GM19438 (cell line): Measurements from ENCODE around the gene SEMA3A.

Experiments
- ATAC-seq: cut with Tn5 transposase; IDR thresholded peaks from one replicate; pipeline ENCODE4 v1.9.1; 2021; ENCODE audit warnings: low read depth; ENCODE audit not compliant: unreplicated experiment

The SEMA3A gene

DNA sequence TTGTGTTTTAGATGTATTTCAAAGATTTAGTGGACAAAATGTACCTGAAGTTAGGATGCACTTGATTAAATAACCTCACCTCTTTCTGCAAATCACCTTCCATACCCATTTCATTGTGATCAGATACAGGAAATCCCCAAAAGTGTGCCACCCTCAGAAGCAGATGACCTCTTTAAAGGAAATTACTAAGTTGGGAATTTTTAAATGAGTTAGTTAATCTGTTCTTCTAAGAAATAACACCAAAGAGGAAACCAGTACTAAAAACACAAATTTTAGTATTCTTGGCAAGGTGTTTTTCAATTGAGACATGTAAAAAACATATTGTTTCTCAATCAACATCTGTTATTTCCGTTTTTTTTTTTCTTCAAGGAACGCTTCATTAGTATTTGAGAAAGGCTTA lies 4.6 kb upstream of the SEMA3A start:
- ATAC-seq = no peak

DNA sequence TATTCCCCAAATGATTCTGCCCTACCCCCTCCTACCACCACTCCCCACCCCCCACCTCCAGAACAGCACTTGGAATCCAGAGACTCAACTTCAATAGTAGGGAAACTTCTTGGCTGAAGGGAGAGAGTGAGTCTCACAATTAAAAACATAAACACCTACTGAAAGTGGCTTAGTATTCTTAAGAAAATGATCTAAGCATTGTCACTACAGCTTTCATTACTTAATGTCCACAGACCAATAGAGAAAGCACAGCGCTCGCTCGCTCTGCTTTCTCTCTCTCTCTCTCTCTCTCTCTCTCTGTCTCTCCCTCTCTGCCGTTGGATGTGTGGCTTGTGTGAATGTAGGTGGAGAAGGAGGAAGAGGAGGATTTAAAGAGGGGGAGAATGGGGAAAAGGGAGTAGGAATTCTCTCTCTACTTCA lies 1.5 kb upstream of the SEMA3A start:
- ATAC-seq = no peak

DNA sequence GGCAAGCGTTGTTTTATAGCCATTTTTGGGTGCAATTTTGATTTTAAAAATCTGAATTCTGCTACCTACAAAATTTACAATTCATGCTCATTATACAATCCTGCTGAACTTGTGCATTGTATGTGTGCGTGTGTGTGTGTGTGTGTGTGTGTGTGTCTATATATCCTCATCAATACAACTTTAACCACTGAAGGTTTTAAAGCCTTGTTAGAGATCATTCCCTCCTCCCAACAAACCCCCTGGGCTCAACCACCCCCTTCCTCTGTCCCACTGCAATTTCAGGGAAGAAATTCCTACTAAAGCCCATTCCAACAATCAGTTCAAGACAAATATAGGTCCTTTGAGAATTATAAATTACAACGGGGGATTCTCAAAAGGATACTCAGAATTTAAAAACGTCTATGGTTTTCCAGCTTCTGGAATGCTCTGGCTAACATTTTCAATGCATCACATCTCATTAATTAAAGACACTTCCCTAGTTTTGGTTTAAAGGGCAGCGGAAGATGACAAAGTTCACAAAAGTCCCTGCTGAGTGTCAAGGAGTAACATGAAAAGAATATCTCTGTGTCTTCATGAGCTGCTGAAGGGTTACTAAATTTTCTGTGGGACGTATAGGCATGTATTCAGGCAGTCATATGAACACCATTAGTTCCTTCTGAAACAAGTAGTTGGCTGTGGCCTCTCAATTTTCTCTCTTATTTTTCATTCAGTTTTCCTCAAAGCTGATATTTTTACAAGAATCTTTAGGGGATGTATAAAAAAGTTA lies 889 bp upstream of the SEMA3A start:
- ATAC-seq = no peak

DNA sequence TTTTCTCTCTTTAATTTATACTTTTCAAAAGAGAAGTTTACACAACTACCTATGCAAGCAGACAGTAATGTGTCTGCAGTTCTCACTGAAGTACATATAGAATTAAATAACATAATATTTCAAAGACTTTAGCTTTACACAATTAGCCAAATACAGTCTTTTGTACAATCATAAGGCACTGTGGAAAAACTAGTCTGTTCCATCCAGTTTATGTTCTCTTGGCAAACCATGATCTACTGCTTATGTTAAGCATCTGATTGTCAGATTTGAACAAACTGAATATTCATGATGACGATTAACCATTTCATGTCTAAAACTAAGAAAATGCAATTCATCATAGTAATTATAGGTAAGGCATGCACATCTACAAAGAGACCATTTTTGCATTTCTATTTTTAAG lies 842 bp downstream of the SEMA3A start:
- no peak for ATAC-seq

DNA sequence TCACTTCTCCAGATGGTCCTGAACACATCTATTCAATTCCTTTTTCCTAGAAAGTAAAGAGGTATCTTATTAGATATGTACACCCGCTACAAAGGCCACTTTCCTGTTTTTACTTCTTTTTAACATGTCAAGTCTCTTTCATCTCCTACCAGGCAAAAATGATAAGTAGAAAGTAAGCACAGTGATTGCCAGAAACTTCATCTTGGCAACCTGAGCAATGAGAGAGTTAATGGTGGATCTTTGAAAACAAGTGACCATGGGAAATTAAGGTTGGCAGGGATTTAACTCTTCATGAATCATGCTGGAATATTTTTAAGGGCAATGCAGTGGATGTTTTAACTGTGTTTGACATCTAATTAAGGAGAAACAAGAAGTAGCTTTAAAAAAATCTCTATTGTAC lies 2.7 kb downstream of the SEMA3A start:
- ATAC-seq = no peak

DNA sequence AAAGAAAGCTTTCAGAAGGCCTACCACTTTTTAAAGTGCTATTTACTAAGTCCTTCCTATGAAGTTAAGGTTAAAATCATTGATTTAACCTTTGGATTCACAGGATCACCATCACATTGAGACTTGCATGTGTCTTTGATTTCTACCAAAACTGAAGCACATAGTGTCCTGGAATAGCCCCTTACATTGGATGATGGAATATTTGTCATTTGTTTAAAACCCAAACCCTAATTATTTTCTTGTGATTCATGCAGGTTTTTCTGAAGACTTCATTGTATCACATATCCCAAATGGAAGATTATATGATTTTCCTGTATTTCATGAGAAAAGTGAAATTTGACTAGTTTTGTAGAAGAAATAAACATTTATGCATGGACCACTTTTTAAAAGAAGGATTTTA lies 3.3 kb downstream of the SEMA3A start:
- no peak for ATAC-seq

DNA sequence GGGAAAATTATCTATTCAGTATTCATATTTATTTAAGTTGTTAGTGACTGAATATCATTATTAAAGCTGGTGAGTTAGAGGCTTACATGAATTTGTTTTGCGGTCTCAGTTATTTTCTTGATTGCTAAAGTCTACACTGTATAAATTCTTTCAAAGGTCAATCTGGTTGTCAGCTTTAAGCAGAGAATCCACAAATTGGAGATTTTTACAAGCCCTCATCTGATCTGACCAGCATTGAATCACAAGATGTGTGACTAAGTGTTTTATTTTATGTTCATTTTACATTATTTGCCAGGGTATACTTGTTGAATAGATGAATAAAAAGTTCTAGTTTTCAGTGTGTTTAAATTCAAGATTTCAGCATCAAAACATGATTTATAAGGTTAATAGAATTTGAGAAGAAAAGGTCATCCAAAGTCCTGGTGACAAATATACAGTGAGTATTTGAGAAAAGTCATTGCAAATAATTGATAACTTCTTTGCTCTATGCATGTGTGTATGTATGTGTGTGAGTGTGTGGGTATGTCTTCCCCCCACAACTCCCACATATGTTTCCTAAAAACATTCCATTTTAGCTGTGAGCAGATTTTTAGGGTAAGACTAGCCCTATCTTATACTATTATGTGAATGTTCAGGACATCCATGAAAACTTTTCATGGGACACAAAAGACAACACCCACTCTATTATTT lies 4.4 kb downstream of the SEMA3A start:
- no peak for ATAC-seq

DNA sequence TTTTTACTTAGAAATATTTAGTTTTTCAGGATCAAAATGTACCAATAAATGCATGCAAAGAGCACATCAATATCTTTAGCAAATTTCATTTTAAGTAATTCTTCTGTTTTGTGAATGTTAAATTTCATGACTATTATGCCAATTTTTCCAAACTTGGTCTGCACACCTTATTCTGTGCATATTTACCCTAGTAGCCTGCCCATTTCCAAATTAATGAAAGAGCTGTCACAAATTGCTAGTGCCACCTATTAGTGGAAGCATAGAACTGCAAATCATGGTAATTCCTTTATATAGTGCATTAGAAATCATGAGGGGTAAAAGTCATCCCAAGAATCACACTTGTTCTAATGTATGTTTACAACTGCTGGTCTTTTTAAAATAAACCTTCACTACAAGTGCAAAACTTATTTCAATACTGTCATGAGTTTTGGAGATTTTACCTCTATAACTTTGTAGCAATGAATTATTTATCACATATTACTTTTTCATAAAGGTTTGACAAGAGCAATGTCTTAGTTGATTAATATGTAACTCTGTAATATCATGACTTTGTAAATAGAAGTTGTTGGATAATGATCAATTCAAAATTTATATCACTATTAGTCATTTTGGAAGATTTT lies 5.7 kb downstream of the SEMA3A start:
- no peak for ATAC-seq

DNA sequence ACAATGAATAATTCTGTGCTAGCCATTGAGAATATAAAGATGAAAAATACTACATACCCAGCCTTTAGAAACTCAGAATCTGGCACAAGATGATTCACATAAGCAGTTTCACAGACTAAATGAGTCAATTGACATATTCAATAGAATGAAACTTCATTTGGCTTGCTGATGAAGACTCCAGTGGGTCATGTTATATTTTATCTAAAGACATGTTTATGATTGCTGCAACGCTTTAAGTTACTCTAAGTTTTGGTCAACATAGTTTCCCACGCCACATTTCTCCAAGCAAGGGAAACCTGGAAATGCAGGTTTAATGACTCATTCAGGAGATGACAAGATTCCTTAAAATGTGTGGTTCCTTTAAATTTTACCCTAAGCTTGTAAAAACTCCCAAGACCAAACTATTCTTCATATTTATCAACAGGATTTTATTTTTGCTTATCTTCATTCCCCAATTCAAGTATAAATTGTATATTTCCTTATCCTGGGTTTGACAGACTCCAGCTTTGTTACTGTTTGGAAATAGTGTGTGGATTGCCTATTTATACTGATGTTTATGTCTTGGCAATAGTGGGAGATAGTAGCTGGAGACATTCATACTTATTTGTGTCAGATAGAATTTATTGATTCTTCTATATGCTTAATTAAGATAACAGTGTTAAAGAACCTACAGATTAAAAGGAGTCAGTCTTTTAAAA lies 6.6 kb downstream of the SEMA3A start:
- no peak for ATAC-seq

DNA sequence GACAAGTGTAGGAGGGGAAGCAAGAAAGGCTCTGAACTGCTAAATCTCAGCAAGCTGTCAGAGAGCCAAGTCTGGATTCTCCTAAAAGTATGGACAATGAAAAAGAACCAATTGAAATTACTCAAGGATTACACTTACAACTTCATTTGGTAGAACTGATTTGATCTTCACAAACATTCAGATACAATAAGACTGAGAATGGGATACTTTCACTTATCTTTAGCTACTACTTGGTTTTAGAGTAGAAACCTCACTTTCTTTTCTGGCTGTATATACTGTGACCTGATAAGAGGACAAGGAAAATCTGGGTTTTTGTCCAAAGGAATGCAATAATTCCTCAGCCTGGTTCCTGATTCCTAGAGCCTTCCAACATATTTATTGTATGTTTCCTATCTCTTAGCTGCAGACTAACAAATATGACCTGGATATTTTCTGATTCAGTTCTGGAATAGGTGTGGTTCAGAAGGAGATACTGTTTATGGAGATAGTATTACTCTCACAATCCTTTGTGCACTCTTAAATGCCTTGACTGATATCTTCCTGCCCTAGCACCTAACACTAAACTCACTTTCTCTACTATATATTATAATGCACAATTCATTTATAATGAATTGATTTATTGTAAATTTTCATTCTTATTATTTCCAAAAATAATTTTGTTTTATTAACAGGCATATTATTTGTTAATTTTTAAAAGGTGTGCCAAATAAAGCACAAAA lies 7.3 kb downstream of the SEMA3A start:
- no peak for ATAC-seq

DNA sequence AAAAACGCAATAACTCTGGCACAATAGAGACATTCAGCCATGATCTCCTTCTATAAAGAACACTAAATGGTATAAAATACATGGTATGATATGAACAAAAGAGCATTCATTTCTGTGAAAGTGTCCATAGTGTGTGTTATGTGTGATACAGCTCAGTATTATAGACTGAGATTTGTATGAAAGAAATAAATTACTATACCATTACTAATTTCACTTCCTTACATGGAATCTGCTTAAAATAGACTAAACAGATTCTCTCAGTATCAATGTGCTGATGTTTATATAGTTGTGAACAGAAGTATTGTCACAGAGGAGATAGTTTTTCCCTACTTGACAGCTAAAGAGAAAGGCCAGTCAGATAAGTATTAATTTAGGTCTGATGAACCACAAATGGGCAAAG lies 10.8 kb downstream of the SEMA3A start:
- ATAC-seq = no peak

DNA sequence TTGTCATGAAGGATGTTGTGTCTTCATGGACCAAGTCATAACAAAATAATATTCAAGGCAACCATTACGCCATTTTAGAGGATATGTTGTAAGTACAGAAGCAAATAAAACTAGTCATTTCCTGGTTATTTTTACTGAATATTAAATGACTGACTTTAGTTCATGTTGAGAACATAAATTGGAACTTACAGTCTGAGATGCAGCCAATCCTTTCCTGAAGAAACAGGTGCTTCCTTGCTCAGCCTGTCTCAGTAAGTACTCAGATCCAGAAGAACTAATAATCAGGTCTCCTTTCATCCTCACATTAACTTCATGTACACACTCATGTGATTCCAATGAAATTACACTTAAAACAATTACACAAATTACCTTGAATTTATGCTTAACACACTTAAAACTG lies 12.3 kb downstream of the SEMA3A start:
- no peak for ATAC-seq

DNA sequence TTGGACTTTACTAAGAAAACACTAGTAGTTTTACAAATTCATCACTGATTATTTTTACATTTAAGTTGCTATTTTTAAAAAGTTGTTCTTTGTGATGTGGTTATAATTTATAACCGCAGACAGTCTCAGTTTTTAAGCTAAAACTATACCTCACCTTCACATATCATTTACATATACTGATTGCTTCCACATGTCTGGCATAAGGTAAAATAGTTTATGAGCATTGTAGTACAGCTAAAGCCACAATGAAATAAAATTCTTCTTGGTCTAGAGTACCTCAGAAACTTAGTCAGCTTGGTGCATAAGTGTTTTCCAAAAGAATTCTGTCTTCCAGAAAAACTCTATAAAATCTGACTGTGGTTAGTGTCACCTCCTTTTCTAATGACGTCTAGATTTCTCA lies 13.0 kb downstream of the SEMA3A start:
- ATAC-seq = no peak

DNA sequence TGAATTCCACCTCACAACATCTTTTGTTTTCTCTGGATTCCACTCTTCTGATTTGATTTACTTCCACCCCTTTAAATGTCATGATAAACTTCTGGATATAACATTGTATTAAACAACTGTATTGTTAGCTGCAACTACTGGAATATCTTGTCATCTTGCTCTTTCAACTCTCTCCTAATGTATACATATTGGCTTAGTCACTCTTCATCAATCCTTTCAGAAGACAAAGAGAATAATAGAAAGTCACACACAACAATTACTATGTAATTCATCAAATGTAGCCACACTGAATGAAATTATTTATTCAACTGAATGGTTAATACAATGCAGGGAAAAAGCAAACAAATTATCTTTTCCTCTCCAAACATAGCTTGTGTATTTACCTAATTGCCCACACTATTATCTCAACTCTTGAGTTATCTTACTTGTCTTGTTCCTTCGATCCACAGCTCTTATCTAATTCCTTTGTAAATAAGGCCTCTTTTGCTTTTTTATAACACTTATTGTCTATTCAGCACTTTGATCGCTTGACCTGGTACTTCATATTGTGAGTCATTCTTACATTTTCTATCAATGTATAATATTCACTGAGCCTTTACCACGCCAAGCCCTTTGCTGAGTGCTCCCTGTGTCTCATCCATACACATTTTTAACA lies 16.7 kb downstream of the SEMA3A start:
- ATAC-seq = no peak

DNA sequence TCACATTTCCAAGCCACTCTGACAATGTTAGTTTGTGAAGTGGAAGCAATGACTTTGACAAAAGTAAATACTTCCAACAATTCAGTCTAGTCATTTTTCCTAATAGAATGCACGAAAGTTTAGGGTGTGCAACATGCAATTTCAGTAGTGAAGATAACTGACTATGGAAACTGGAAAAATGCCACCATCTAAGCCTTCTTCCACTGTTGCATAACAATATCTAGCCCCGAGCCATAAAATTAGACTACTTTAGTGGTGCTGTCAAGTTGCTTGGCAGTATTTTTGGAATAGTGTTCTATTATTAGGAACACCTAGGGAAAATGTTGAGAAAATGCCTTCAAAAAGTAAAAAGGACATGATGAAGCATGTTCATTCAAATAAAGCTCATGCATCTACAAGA lies 17.9 kb downstream of the SEMA3A start:
- ATAC-seq = no peak

DNA sequence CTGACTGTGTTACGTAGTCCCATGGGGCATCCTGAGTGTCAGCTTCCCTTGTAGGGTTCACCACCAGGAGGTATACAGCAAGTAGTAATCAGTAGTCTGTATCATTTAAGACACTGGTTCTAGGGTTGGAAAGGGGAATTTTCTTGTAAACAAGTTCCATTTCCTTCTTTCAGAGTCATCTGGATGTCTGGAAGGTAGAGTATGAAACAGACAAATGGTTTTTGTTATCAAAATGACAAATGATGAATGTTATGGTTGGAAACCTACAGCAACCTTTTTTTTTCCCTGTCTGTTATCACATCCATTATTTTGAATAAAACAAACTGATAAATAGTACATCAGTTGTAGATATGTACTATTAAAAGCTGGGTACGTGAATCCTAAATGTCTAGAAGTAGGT lies 19.1 kb downstream of the SEMA3A start:
- ATAC-seq = no peak

DNA sequence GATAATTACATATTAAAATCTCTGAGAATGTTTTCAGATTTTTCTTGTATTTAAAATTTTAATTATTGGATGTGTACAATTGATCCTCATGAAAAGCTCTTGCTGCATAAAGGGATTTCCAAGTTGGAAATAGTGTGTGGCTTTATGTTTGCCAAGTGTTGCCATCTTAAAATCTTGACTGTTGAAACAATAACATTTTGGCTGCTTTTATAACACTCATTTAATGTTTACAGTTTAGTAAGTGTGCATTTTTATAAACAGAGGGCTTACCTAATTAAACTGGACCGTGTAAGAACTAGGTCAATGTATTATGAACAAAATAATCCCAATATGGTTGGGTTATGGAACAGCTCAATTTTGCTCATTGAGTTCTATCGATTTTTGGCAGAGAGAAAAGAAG lies 23.9 kb downstream of the SEMA3A start:
- ATAC-seq = no peak

DNA sequence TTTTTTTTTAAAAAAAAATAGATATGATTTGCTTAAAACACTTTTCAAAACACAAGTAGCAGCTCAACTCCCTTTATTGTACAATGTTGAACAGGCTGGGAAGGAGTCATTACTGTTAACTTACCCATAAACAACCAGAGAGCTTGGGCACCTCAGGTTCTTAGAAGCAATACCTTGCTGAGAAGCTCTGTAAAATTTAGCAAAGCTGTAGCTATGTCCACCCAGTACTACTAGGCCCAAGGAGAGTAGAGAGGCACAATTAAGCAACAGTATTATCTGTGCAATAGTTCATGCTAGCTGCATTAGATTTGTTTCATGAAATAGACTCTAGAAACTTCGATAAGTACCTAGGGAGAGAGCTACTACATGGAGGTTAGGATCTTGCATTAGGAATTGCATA lies 32.0 kb downstream of the SEMA3A start:
- ATAC-seq = no peak

DNA sequence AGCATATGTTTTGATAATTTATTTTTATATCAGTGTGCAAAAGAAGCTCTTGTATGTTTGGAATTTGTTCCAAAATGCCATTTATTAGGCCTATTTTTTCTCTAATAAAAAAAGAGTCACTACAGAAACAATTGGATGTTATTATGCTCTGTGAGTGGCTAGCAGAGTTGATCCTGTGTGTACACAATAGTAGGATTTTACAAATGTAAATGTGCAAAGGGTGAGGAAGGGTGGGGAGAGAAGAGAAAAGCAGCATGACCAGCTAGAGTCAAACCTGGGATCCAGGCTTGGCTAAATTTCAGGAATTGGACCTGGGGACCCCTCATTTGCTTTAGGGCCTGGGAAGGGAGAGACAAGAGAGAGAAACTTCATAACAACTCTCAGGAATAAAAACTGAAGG lies 32.5 kb downstream of the SEMA3A start:
- no peak for ATAC-seq

DNA sequence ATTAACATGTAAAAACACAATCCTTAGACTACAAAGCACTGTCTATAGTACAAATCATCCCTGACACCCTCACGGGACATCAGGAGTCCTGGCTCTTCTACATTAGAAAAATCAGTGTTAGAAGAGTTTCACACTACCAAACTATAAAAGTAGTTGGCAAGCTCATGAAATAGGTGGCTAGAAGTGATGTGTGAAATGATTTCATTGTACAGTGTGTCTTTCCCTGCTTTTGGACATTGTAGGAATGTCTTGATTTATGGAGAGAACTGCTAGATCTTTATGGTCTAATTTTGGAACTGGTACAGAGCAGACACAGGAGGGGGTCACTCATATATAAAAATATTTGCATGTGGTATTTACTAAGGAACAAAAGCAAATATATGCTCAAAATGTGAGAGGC lies 33.2 kb downstream of the SEMA3A start:
- ATAC-seq = no peak
